Measurements from ENCODE around the gene PHKG2.

PHKG2 gene

DNA sequence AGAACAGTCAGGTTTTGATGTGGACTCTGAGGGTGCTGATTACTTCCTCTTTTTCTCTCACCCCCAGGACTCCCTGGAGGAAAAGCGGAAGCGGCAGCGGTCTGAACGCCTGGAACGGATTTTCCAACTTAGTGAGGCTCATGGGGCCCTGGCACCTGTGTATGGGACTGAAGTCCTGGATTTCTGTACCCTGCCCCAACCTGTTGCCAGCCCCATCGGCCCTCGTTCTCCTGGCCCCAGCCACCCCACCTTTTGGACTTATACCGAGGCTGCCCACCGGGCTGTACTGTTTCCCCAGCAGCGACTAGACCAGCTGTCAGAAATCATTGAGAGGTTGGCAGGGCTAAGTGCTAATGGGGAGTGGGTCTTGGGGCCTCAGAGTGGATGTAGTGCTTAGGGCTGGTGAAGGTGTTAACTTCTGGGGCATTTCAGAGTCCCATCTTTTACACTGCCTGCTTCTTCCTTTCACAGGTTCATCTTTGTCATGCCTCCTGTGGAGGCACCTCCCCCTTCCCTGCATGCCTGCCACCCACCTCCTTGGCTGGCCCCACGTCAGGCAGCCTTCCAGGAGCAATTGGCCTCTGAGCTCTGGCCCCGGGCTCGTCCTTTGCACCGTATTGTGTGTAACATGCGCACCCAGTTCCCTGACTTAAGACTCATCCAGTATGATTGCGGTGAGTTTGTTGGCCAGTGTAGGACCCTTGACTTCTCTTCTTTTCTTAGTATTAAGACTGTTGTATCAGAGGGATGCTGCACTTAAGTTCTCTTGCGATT lies 19.1 kb upstream of the PHKG2 start:
- DNase-seq (ENCODE audit: low spot score), result no peak

DNA sequence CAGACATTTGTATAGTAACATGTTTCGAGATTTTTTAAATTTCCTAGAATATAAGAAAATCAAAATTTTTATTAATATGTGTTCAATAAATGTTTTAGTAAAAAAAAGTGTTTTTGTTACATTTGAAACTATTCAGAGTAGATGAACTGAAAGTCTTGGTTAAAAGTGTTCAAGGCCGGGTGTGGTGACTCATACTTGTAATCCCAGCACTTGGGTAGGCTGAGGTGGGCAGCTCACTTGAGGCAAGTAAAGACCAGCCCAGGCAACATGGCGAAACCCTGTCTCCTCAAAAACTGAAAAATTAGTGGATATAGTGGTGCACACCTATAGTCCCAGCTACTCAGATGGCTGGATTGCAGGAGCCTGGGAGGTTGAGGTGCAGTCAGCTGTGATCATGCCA lies 16.8 kb upstream of the PHKG2 start:
- DNase-seq (ENCODE audit: low spot score), result no peak

DNA sequence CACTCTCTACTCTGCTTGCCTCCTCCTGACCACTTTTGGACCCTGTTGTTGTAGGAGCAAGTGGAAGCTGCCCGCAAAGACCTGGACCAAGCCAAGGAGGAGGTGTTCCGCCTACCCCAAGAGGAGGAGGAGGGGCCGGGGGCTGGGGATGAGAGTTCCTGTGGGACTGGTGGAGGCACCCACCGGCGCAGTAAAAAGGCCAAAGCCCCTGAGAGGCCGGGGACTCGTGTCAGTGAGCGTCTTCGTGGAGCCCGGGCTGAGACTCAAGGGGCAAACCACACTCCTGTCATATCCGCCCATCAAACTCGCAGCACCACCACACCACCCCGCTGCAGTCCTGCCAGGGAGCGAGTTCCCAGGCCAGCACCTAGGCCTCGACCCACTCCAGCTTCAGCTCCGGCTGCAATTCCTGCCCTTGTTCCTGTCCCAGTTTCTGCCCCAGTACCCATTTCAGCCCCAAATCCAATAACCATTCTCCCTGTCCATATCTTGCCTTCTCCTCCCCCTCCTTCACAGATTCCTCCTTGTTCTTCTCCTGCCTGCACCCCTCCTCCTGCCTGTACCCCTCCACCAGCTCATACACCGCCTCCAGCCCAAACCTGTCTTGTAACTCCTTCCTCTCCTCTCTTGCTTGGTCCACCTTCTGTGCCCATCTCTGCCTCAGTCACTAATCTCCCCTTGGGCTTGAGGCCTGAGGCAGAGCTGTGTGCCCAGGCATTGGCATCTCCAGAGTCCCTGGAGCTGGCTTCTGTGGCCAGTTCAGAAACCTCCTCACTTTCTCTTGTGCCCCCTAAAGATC lies 11.0 kb upstream of the PHKG2 start:
- DNase-seq (ENCODE audit: low spot score), result no peak

DNA sequence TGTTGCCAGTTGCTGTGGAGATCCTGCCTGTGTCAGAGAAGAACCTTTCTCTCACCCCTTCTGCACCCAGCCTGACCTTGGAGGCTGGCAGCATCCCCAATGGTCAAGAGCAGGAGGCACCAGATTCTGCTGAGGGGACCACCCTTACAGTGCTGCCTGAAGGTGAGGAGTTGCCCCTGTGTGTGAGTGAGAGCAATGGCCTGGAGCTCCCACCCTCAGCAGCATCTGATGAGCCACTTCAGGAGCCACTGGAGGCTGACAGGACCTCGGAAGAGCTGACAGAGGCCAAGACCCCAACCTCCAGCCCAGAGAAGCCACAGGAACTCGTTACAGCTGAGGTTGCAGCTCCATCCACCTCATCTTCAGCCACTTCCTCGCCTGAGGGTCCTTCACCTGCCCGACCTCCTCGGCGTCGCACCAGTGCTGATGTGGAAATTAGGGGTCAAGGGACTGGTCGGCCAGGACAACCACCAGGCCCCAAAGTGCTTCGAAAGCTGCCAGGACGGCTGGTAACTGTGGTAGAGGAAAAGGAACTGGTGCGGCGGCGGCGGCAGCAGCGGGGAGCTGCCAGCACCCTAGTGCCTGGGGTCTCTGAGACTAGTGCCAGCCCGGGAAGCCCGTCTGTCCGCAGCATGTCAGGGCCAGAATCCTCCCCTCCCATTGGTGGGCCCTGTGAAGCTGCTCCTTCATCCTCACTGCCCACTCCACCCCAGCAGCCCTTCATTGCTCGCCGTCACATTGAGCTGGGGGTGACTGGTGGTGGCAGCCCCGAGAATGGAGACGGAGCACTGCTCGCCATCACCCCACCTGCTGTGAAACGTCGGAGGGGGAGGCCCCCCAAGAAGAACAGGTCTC lies 10.2 kb upstream of the PHKG2 start:
- no peak for DNase-seq (ENCODE audit: low spot score)

DNA sequence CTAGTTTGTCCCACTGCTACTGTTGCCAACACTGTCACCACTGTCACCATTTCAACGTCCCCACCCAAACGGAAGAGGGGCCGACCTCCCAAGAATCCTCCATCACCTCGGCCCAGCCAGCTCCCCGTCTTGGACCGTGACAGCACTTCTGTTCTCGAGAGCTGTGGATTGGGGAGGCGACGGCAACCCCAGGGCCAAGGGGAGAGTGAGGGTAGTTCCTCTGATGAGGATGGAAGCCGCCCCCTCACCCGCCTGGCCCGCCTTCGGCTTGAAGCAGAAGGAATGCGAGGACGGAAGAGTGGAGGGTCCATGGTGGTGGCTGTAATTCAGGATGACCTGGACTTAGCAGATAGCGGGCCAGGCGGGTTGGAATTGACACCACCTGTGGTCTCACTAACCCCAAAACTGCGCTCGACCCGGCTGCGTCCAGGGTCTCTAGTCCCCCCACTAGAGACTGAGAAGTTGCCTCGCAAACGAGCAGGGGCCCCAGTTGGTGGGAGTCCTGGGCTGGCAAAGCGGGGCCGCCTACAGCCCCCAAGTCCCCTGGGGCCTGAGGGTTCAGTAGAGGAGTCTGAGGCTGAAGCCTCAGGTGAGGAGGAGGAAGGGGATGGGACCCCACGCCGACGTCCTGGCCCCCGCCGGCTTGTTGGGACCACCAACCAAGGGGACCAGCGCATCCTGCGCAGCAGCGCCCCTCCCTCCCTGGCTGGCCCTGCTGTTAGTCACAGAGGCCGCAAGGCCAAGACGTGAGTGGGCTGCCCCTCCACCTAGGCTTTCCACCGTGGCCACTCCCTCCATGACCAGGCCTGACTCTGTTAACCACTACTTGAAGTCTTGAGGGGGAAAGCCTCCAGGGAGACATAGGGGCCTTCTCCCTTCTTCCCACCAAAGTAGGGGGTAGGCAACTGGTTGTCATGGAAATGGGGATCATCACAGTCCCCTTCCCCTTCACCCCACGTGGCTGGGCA lies 9.0 kb upstream of the PHKG2 start:
- DNase-seq (ENCODE audit: low spot score), result no peak

DNA sequence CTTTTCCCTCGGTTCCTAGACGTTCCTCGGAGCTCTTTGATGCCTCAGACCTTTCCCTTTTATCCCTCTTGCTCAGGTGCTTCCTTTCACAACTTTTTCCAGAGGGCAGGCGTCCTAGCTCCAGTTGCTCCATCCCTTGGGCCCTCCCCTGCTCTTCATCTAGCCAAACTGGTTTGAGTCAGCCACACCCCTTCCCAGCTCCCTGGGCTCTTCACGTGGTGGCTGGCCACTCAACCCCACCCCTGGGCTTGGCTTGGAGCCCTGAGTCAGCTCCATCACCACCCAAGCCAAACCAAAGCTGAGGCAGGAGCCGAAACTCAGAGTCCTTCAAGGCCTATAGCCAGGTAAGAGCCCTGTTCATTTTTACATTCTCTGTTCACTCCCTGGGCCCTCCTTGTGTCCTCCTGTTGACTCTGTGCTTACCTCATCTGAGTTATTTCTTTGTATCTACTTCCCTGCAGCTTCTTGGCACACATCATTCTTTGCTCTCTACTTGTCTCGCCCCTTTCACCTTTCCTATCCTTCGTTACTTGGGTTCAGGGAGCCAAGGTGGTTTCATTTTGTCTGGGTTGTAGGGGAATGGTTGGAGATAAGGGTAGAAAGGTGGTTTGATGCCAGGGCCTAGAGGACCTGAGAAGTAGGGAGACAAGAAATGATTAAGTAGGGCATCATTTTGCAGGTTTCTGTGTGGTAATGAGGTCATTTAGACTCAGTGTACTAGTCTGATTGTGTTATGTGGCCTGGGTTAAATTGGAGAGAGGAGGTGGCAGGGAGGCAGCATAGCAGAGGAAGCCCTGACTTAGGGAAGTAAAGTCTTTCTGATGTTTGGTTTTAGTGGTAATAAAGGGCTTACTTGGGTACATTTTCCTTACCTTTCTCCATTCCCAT lies 7.6 kb upstream of the PHKG2 start:
- peak; percentile 80 for DNase-seq (ENCODE audit: low spot score)

DNA sequence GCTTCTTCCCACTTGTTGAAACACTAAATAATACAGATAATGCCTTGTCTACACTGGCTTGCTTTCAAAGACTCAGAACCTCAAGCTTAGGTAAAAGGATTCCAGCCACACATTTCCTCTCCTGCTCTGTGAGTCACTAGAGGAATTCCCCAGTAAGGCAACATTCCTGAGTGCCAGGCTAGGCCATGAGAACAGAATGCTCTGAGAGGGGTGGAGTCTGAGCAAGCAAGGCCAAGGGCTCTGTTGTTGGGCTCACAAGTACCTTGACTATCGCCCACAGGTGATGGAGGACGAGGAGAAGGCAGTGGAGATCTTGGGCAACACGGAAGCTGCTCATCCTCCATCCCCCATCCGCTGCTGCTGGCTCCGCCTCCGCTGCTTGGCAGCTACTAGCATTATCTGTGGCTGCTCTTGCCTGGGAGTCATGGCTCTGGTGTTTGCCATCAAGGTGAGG lies 6.7 kb upstream of the PHKG2 start:
- no peak for DNase-seq (ENCODE audit: low spot score)

DNA sequence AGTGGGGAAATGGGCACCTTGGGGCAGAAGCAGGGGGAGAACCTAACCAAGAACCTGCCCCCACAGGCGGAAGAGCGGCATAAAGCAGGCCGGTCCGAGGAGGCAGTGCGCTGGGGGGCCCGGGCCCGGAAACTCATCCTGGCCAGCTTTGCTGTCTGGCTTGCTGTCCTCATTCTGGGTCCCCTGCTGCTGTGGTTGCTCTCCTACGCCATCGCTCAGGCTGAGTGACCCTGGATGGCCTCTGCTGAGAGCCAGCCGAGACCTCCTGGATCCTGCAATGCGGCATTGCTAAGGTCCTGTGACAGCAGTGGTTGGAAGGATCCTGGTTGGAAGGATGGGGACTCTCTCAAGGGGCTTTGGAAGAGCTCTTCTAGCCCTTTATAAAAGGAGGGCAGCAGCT lies 4.5 kb upstream of the PHKG2 start:
- no peak for DNase-seq (ENCODE audit: low spot score)

DNA sequence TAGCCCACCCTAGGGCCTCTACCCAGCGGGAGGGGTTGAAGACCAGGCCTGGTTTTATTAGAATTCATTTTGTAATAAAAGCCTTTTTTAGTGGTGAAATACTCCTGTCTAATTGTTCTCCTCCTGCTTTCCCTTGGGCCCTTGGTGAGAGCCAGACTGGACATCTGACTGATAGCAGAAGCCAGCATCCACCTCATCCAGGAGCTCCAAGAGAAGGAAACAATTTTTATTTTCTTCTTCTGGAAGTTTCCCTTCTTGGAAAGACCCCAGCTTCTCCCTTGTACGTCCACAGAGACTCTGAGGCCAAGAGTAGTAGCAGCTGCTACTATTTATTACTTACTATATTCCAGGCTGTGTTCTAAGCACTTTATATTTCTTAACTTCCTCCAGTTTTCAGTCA lies 4.0 kb upstream of the PHKG2 start:
- DNase-seq (ENCODE audit: low spot score), result no peak

DNA sequence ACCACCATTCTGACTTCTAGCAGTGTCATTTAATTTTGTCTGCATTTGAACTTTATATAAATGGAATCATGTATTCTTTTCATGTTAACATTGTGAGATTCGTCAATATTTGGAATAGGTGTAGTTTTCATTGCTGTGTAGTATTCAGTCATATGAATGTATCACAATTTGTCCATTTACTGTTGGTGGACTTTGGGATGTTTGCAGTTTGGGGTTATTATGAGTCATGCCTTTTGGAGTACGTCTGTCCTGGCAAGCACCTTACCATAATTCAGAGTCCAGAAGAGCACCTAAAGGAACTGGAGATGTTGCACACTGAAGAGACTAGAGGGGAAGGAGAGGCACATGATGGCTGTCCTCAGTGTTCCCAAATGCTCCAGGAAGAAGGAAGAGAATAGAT lies 3.1 kb upstream of the PHKG2 start:
- DNase-seq (ENCODE audit: low spot score), result no peak

DNA sequence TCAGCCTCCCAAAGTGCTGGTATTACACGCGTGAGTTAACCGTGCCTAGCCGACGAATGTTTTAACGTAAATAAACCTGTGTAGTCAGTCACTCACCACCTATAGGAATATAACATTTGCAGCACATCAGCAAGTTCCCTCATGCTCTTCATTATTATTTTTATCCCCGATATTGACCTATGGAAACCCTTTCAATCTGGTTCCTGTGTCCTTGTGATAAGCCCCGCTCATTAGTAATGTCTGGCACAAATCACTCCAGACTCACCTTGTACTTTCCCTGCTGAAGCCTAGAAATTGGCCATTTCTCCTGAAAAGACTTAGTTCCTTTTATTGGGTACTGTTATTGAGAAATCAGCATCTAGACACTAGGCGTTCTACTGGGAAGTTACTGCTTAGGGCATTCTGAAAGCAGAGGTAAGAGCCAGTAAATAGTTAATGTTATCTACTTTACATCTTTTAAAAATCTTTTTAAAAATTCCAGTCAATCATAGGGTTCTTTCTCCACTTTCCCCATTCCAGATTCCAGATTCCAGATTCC lies 1.5 kb upstream of the PHKG2 start:
- no peak for DNase-seq (ENCODE audit: low spot score)

DNA sequence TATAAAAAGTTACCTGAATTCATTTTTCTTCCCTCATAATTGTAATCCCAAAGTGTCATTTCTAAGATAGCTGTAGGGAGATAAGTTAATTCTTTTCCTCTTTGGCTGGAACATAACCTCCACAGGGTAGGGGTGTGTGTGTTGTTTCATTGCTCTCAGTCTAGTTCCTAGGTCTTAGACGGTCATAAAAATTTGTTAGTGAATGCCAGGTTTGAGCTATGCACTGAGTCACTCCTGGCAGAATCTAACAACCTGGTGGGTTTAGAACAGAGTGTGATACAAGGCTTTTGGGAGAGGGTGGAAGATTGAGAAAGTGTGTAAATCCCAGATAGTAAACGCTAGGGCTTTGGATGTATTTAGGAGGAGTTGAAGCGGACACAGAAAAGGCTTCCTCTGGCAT lies 894 bp upstream of the PHKG2 start:
- no peak for DNase-seq (ENCODE audit: low spot score)

DNA sequence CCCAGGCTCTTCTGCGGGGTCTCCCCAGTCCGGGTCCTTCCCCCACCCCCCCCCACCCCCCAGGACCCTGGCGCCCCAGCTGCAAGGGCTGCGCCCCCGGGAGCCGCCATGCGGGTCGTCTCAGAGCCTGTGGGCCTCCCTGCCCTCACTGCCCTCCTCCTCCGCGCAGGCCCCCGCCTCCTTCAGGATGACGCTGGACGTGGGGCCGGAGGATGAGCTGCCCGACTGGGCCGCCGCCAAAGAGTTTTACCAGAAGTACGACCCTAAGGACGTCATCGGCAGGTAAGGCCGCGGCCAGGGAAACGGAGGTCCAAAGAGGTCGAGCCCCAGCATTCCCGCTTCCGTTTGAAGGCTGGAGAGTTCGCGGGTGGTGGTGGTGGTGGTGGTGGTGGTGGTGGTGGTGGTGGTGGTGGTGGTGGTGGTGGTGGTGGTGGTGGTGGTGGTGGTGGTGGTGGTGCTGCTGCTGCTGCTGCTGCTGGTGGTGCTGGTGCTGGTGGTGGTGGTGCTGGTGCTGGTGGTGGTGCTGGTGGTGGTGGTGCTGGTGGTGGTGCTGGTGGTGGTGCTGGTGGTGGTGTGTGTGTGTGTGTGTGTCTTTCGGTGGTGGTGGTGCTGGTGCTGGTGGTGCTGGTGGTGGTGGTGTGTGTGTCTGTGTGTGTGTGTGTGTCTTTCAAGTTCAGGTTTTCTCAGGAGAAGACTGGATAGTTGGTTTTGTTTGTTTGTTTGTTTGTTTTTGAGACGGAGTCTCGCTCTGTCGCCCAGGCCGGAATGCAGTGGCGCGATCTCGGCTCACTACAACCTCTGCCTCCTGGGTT lies 615 bp downstream of the PHKG2 start:
- peak; percentile 71 for DNase-seq (ENCODE audit: low spot score)

DNA sequence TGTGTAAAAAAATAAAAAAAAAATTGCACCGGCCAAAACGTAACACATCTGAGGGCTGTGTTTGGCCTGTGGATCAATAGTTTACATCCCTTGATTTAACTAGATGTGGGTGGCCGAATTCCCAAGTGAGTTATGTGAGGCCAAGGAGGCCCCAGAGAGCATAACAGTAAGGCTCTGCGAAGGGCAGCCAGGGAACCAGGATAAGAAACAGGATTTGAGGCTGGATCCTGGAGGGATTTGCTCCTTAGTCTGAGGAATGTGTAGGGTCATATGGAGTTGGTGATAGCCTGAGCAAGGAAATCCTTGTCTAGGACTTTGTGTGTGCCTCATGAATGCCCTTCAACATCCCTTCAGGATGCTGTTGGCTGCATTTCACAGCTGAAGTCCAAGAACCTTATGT lies 2.0 kb downstream of the PHKG2 start:
- DNase-seq (ENCODE audit: low spot score), result no peak

DNA sequence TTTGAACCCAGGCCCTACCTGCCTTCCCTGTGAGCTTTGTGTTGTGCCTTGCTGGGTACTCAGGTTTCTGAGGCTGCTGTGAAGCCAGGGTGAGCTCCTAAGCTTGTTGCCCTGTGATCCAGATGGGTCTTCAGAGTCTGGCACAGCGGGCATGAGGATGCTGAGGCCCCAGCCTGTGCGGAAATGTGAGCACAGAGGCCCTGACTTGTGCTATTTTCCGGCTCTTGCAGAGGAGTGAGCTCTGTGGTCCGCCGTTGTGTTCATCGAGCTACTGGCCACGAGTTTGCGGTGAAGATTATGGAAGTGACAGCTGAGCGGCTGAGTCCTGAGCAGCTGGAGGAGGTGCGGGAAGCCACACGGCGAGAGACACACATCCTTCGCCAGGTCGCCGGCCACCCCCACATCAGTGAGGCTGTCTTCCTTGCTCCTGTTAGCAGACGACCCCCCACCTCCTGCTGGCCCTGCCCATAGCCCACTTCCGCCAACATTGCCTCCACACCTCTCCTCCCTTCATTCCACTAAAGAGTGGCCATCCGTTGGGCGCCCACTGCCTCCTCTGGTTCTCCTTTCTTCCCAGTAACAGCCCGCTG lies 2.7 kb downstream of the PHKG2 start:
- DNase-seq (ENCODE audit: low spot score), result no peak

DNA sequence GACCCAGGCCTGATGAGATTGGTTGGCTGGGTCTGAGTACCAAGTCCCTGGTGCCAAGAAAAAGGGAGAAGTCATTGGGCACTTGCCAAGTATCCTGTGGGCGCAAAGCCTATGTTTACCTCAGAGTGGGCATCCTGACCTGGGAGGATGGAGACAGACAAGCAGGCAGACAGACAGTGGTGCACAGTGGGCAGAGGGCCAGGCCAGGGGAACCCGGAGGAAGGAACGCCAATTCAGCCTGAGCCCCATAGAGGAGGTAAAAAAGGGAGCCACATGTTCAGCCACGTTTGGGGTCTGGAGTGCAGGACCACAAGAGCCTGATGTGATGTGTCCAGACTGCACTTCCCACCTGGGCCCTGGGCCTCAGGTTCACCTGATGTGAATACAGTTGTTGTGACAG lies 5.4 kb downstream of the PHKG2 start:
- no peak for DNase-seq (ENCODE audit: low spot score)

DNA sequence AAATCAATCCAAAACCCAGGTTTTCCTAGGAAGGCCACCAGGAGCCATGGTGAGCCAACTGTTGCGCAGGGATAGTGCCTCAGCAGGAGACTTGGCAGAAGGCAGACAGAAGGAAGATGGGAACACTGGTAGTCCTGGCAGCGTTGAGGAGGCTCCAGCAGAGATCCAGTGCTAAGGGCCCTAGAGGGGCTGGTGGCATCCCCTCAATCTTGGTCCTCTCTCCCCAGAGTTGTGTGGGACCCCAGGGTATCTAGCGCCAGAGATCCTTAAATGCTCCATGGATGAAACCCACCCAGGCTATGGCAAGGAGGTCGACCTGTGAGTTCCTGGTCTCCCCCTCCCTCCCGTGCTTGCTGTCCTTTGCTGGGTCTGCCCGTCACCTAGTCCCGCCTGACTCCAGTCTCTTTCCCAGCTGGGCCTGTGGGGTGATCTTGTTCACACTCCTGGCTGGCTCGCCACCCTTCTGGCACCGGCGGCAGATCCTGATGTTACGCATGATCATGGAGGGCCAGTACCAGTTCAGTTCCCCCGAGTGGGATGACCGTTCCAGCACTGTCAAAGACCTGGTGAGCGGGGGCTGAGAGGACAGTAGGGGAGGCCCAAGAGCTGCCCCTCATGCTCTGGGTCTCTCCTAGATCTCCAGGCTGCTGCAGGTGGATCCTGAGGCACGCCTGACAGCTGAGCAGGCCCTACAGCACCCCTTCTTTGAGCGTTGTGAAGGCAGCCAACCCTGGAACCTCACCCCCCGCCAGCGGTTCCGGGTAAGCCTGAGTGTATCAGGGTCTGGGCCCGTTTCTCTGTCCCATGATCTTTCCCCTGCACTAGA lies 7.9 kb downstream of the PHKG2 start:
- no peak for DNase-seq (ENCODE audit: low spot score)

DNA sequence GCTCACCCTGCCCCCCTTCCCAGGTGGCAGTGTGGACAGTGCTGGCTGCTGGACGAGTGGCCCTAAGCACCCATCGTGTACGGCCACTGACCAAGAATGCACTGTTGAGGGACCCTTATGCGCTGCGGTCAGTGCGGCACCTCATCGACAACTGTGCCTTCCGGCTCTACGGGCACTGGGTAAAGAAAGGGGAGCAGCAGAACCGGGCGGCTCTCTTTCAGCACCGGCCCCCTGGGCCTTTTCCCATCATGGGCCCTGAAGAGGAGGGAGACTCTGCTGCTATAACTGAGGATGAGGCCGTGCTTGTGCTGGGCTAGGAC lies 8.5 kb downstream of the PHKG2 start:
- no peak for DNase-seq (ENCODE audit: low spot score)

Data from iPS-NIHi11 (cell line).